COLO668 (cell line): ENCODE results near the gene DYNC1I1.

Experiments
- DNase-seq: peaks from one replicate; lab custom pipeline; 2025; ENCODE audit not compliant: unreplicated experiment; lab: John Stamatoyannopoulos, UW

DYNC1I1 gene

DNA sequence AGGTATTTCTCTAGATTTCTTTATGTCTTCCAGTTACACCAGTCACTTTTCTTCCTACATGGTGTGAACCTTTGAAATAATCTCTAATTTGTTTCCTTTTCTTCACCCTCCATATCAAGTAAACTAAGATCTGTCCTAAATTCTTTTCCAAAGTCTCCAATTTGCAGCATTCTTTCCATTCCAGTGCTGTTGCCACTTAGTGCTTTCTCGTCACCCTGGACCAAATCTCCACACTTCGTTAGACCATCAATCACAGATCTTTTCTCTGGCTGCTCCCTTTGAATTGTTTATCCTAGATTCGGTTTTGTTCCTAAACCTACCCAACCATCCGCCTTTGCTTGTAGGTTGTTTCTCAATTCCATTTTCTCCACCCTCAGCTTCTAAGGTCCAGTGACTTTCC is 74.7 kb downstream of the DYNC1I1 start:
- no peak for DNase-seq

DNA sequence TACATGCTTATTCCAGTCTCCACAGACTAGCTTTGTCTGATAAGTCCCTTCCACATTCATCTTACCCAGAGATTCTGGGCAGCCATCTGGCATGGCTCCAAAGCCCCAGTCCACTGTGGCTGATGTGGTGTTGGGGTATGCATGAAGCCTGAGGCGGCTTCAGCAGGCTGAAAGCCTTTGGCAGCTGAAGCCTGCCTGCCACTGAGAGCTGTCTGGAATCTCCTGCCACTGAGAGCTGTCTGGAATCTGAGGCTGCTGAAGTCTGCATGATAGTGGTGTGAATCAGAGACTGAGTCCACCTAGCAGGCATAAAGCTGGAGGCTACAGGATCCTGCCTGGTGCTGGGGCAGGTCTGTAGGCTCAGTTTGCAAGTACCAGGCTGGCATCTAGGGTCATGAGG is 87.1 kb downstream of the DYNC1I1 start:
- DNase-seq, result peak; percentile 14

DNA sequence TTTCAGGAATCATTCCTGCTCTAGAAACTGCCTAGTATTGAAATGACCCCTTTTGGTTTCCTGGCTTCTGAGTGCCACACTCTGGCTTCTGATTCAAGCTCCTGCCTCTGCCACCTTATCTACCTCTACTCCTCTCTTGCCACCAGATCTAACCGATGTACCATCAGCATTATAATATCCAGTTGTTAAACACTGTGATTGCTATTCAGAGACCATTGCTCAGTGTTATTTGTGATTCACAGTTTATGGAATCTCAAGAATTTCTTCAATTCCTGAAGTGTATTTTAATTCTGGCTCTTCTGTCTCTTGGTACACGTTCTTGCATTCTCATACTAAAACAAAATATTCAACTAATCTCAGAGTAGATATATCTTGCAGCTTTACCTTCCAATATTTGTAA is 88.7 kb downstream of the DYNC1I1 start:
- no peak for DNase-seq

- DNase-seq, result no peak
Measured at GRCh38 chr7:95863623-95864022, 91.3 kb downstream of the DYNC1I1 start.

DNA sequence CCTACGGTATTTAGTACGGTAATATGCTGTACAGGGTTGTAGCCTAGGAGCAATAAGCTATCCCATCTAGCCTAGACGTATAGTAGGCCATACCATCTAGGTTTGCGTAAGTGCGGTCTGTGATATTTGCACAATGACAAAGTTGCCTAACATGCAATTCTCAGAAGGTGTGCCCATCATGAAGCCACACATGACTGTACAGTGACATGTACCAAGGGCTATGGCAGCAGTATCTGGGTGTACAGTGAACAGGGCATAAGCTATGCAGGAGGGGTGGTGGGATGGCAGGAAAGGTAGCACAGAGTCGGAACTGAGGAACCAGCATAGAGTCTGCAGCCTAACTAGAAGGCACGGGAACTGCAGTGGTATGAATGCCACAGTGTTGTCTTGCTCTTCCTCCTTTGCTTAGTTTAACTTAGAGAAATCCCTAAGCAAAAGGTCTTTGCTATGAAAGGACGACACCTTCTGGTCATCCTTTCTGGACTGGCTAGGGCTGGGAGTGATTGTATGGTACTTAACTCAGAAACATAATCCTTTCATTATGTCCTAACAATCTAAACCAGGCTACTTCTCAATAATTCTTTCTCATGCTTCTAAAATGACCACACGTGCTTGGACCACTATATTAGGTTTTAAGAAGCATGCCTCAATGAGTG is 93.5 kb downstream of the DYNC1I1 start:
- DNase-seq, result no peak

- peak; percentile 89 for DNase-seq
Measured at GRCh38 chr7:95867309-95867708, 95.0 kb downstream of the DYNC1I1 start.

DNA sequence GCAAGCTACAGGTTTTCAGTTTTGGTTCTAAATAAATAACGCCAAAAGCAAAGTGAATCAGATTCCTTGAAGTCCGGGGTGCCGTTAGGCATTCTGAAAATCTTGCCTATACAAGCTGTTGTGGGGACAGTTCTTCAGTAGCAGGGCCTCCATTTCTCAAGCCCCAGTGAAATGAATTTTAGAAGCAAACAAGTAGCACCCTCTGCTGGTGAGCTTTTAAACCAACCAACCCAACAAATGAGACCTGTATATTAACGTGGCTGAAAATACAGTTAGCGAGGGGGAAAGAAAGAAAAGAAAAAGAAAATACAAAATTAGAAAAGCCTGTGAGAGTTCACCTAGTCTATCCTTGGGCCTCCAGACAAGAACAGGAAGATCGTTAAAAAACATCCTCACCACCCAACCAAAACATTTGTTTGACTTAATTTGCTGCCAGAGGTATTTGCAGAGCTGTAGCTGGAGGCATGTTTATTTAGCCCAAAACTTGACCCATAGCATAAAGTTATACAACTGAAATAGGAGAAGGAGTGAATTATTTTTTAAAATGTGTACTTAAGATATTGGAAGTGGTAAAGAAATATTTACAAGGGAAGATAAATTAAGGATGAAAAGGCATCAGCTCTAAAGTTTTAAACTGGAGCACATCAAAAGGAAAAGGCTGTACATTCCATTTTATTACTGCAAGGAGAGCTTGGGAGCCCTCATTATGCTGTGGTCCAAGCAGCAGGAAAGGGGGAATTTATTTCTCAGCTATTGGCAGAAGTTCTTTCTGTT is 98.9 kb downstream of the DYNC1I1 start:
- peak; percentile 49 for DNase-seq

GRCh38 chr7:95871896-95872295 is 99.5 kb downstream of the DYNC1I1 start:
- no peak for DNase-seq

- no peak for DNase-seq
Measured at GRCh38 chr7:95874129-95874528, 101.8 kb downstream of the DYNC1I1 start.

DNA sequence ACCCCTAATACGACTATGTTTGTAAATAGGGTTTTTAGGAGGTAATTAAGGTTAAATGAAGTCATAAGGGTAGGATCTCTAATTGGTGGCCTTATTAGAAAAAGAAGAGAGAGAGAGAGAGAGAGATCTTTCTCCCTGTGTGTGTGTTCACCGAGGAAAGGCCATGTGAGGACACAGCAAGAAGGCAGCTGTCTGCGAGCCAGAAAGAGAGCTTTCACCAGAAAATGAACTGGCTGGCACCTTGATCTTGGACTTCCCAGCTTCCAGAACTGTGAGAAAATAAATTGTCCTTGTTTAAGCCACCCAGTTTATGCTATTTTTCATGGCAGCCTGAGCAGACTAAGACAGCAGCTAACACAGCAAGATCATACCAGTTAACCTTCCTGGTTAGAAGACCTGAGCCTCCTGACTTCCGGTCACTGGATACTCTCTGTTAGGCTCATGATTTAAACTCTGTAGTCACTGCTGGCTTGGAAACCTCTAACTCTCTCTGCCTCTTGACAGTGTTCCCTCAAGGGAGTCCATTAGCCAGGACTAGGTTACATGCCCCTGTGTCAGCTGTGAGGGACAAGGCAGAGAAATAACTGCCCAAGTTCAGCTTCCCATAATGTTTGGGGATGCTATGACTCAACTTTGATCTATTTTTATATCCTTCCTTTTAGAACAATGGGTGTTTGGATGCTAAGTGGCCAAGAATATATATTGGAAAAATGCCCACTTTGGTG is 102.3 kb downstream of the DYNC1I1 start:
- DNase-seq, result no peak

DNA sequence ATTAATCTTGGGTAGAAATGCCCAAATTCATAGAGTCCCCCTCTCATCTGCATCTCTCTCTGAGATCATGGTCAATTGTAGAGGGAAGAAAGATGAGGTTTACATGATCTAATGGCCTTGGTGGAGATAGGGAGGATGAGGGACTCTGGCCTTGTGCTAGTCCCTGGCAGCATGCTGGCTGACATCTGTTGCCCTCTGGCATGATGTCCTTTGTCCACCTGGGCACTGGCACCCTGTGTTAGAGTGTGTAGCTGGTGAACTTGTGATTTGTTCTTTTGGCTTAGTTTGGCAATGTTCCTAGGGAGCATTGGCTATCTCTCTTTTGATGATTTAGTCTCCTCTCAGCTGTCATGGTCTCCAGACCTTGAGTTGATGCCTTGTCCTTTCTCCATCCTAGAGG is 103.2 kb downstream of the DYNC1I1 start:
- no peak for DNase-seq

- DNase-seq, result no peak
Measured at GRCh38 chr7:95878677-95879076, 106.3 kb downstream of the DYNC1I1 start.

DNA sequence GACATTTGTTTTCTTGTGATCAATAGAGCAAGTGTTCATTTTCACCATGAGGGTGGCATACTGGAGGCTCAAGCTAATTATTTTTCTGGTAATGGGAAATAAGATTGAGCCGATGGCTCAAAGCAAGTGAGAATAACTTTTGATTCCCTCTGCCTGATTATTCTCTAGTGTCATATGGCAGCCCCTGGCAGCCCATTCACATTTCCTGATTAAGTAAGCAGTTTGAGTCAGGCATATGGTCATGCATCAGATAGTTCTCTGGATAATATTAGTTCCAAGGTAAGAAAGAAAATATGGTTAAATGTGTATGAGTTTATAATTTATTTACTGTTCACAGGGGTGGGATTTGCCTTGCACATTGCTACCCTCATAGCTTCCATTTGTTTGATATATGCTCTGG is 109.2 kb downstream of the DYNC1I1 start:
- no peak for DNase-seq

DNA sequence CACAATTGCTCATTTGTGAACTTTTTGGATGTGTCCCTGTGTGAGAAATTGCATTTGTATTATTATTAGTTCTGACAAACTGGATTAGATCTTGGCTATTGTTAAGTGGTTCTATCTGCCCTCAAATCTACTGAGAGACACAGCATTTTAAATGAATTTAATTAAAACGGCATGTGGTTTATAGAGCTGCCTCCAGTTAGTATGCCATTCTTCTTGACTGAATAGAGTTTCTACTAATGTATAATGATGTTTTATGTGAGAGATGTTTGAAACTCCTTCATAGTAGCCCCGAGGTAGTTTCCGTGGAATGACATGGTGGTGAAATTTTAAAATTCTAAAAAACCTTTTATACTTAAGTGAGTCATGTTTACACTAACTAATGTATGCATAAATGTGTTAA is 110.9 kb downstream of the DYNC1I1 start:
- DNase-seq, result no peak

GRCh38 chr7:95886501-95887090 is 114.2 kb downstream of the DYNC1I1 start:
- DNase-seq, result peak; percentile 11

- DNase-seq, result no peak
Measured at GRCh38 chr7:95893484-95893883, 121.1 kb downstream of the DYNC1I1 start.

DNA sequence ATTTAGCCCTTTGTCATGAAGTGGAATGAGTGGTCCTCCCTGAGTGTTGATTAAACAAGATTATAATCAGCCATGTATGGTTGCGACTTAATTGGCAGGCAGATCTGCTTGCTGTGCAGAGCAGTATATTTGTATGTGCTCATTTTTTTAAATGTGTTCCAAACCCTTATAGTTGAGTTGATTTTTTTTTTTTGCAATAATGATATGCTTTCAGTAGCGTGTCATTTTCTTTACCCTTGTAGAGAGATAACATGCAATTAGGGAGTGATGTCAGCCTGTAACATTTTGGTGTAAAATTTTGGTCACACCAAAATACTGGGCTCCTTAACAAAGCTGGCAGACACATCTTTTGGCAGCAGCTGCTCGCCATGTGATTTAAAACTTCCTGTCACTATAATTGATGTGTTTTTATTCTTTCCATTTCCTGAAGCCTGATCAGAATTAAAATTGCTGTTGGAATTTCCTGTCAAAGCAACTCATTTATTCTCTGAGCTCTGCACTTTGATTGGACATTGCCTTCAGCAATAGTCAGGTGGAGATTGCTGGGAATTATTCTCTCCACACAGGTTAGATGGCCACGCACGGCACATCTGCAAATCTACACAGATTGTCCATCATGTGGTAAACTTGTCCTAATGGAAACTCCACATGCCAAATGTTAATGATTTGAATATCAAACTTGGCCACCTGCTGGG is 125.3 kb downstream of the DYNC1I1 start:
- no peak for DNase-seq

DNA sequence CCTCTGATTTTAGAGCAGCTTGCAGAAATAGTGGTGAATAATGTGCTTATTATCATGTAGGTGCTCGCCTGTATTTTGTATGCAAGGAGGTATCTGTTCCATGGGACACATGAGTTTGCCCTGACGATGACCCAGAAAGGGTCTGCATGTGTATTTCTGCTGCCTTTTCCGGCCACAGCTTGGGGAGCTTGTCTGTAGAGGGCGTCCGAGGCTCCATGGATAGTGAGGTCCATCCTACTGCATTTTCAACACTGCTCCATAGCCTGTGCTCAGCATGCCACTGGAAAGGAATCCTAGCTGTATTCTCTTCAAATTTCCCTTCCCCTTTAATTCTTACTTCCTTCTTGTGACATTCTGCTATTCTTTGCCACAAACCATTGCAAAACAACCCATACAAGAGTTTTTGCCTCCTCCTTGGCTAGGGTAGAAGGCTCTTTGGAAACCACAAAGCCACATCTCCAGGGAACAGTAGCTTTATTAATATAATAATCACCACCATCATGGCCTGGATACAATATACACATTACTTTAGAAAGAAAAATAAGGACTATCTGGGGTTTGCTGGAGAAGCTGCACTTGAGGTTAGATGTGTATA is 127.7 kb downstream of the DYNC1I1 start:
- DNase-seq, result no peak

- DNase-seq, result no peak
Measured at GRCh38 chr7:95901006-95901405, 128.7 kb downstream of the DYNC1I1 start.

- DNase-seq, result no peak
Measured at GRCh38 chr7:95904099-95904498, 131.7 kb downstream of the DYNC1I1 start.

- DNase-seq, result no peak
Measured at GRCh38 chr7:95905167-95905566, 132.8 kb downstream of the DYNC1I1 start.
